HepG2 (cell line): ENCODE data around the gene RNASE2.

Experiments used
- CCAR2 ChIP-seq: fragments of 200-400 bp; formaldehyde crosslinking; optimal IDR thresholded peaks from 2 replicates; pipeline ENCODE3; 2018; ENCODE audit warnings: low read depth, mild to moderate bottlenecking, low read length, moderate library complexity
- NR1H2 ChIP-seq: sonication (generic); formaldehyde crosslinking; IDR thresholded peaks from 2 replicates; pipeline ENCODE4 v1.8.1; 2022; ENCODE audit warnings: low read depth, missing genetic modification reagents, borderline replicate concordance
- PAF1 ChIP-seq: IDR thresholded peaks from 2 replicates; pipeline ENCODE4 v1.6.1; 2016; ENCODE audit warnings: missing genetic modification reagents, missing compliant biosample characterization
- POLR2G ChIP-seq: fragments of 200-400 bp; formaldehyde crosslinking; IDR thresholded peaks from 2 replicates; pipeline ENCODE4 v1.6.1; 2018; ENCODE audit warnings: mild to moderate bottlenecking, low read depth, low read length, moderate library complexity
- TRIM22 ChIP-seq: fragments of 450-650 bp; IDR thresholded peaks from 2 replicates; pipeline ENCODE4 v1.6.1; 2017

- TF ChIP-seq NR1H2 (CRISPR knock-in tag) (no peak), POLR2G (no peak), TRIM22 (no peak), CCAR2 (no peak), PAF1 (no peak)
Measured at GRCh38 chr14:20935303-20935984, 19.8 kb upstream of the RNASE2 start.
